WTC11 (cell line): ENCODE data around the gene MPDZ. TPM values are rescaled to one million over a fixed set of nuclear protein-coding genes. Genes with fewer than 3 reads are reported as not detected.

Source experiments
- ATAC-seq: fragments of 200-7000 bp; cut with Tn5 transposase; 2 replicates; pipeline ENCODE4 v1.10.0; 2021; ENCODE audit warnings: mild to moderate bottlenecking, moderate library complexity
- CTCF ChIA-PET: fragments of 300-600 bp; sonication (Branson Sonifier 250); formaldehyde crosslinking; loops from one replicate; lab custom pipeline; 2021; ENCODE audit warnings: antibody characterized with exemption; lab: Charles Lee
- POLR2A ChIA-PET: fragments of 350-600 bp; sonication (Branson Sonifier 250); formaldehyde crosslinking; loops from one replicate; lab custom pipeline; 2021; ENCODE audit warnings: antibody characterized with exemption; lab: Charles Lee
- DNase-seq: peaks from one replicate; pipeline ENCODE4 v3.0.0; 2021; ENCODE audit warnings: low spot score
- H3K27ac Mint-ChIP-seq: 2 replicates; pipeline ENCODE4 v1.8.0; 2021; ENCODE audit warnings: mixed read lengths
- H3K27me3 Mint-ChIP-seq: 2 replicates; pipeline ENCODE4 v1.8.0; 2021; ENCODE audit warnings: low read depth, mild to moderate bottlenecking, moderate library complexity, mixed read lengths
- H3K36me3 Mint-ChIP-seq: 2 replicates; pipeline ENCODE4 v1.8.0; 2021; ENCODE audit warnings: mixed read lengths
- H3K4me1 Mint-ChIP-seq: 2 replicates; pipeline ENCODE4 v1.8.0; 2022; ENCODE audit warnings: mixed read lengths
- H3K4me3 Mint-ChIP-seq: 2 replicates; pipeline ENCODE4 v1.8.0; 2021; ENCODE audit warnings: mild to moderate bottlenecking, moderate library complexity, mixed read lengths
- H3K9me3 Mint-ChIP-seq: 2 replicates; pipeline ENCODE4 v1.8.0; 2021; ENCODE audit warnings: mixed read lengths
- FOXP1 ChIP-seq: sonication (generic); formaldehyde crosslinking; IDR thresholded peaks from 2 replicates; pipeline ENCODE4 v1.8.0; 2022; ENCODE audit warnings: missing genetic modification reagents, mild to moderate bottlenecking, moderate library complexity, borderline replicate concordance
- HMGA2 ChIP-seq: fragments of 250-450 bp; sonication (Bioruptor Pico); IDR thresholded peaks from 2 replicates; pipeline ENCODE4 v1.4.0; 2021; ENCODE audit warnings: mild to moderate bottlenecking, moderate library complexity
- KAT7 ChIP-seq: sonication (generic); formaldehyde crosslinking; IDR thresholded peaks from 2 replicates; pipeline ENCODE4 v1.8.1; 2023; ENCODE audit warnings: missing genetic modification reagents, mild to moderate bottlenecking, borderline replicate concordance
- MYBL2 ChIP-seq: sonication (generic); formaldehyde crosslinking; IDR thresholded peaks from 2 replicates; pipeline ENCODE4 v1.8.1; 2023; ENCODE audit warnings: mild to moderate bottlenecking, moderate library complexity, missing genetic modification reagents
- NFATC4 ChIP-seq: fragments of 250-450 bp; sonication (Bioruptor Pico); IDR thresholded peaks from 2 replicates; pipeline ENCODE4 v1.9.0; 2021; ENCODE audit warnings: mild to moderate bottlenecking
- OVOL2 ChIP-seq: fragments of 250-450 bp; sonication (Bioruptor Pico); IDR thresholded peaks from 2 replicates; pipeline ENCODE4 v1.9.0; 2021; ENCODE audit warnings: mild to moderate bottlenecking, borderline replicate concordance
- SP1 ChIP-seq: sonication (generic); formaldehyde crosslinking; conservative IDR thresholded peaks from 2 replicates; pipeline ENCODE4 v1.8.1; 2022; ENCODE audit warnings: missing genetic modification reagents
- ZNF423 ChIP-seq: fragments of 250-450 bp; sonication (Bioruptor Pico); IDR thresholded peaks from 2 replicates; pipeline ENCODE4 v2.1.2; 2022; ENCODE audit warnings: mild to moderate bottlenecking, moderate library complexity
- ZNF671 ChIP-seq: fragments of 250-450 bp; sonication (Bioruptor Pico); IDR thresholded peaks from 2 replicates; pipeline ENCODE4 v1.8.0; 2021; ENCODE audit warnings: mild to moderate bottlenecking
- total RNA-seq: library from RNA; stranded (reverse); gene quantifications from 3 replicates; pipeline ENCODE4 v1.2.3, GENCODE V29; 2021
- TF ChIP-seq, protein P1 (sequence below): sonication (generic); formaldehyde crosslinking; IDR thresholded peaks from 2 replicates; pipeline ENCODE4 v1.8.1; 2023; ENCODE audit warnings: mild to moderate bottlenecking, missing genetic modification reagents
- TF ChIP-seq, protein P2 (sequence below): sonication (generic); formaldehyde crosslinking; IDR thresholded peaks from 2 replicates; pipeline ENCODE4 v1.8.1; 2022; ENCODE audit warnings: mild to moderate bottlenecking, missing genetic modification reagents, moderate library complexity, borderline replicate concordance
- TF ChIP-seq, protein P3 (sequence below): sonication (generic); formaldehyde crosslinking; IDR thresholded peaks from 2 replicates; pipeline ENCODE4 v1.8.0; 2022; ENCODE audit warnings: mild to moderate bottlenecking, missing genetic modification reagents
- TF ChIP-seq, protein P4 (sequence below): sonication (generic); formaldehyde crosslinking; IDR thresholded peaks from 2 replicates; pipeline ENCODE4 v1.8.1; 2023; ENCODE audit warnings: mild to moderate bottlenecking, moderate library complexity, missing genetic modification reagents
- TF ChIP-seq, protein P5 (sequence below): sonication (generic); formaldehyde crosslinking; conservative IDR thresholded peaks from 2 replicates; pipeline ENCODE4 v1.8.1; 2022; ENCODE audit warnings: mild to moderate bottlenecking, missing genetic modification reagents
- TF ChIP-seq, protein P6 (sequence below): fragments of 250-450 bp; sonication (Bioruptor Pico); IDR thresholded peaks from 2 replicates; pipeline ENCODE4 v1.9.0; 2021; ENCODE audit warnings: moderate library complexity, mild to moderate bottlenecking, inconsistent platforms, borderline replicate concordance

The MPDZ gene
- total RNA-seq, 1 experiment from 2014 or later = 38.5 TPM

DNA sequence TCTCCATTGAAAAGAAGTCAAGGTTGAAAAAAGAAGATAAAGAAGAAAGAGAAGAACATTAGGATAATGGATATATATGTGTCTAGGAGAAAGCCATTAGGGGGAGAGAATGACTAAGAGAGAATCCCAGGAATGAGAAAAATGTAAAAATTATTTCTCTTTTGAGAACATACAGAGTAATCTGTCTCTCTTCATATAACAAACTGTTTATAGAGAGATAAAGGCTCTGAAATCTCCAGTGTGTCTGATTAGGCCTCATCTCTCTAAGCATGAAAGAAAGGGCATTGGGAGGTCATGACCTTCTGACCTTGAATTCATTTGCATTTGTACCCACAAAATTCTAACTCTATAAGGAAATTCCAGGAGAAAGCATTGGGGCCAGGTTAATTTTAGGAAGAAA is 3.5 kb upstream of the MPDZ start (continued):
- TF ChIP-seq KAT7 (CRISPR knock-in tag) = no peak
- TF ChIP-seq, protein P1, sequence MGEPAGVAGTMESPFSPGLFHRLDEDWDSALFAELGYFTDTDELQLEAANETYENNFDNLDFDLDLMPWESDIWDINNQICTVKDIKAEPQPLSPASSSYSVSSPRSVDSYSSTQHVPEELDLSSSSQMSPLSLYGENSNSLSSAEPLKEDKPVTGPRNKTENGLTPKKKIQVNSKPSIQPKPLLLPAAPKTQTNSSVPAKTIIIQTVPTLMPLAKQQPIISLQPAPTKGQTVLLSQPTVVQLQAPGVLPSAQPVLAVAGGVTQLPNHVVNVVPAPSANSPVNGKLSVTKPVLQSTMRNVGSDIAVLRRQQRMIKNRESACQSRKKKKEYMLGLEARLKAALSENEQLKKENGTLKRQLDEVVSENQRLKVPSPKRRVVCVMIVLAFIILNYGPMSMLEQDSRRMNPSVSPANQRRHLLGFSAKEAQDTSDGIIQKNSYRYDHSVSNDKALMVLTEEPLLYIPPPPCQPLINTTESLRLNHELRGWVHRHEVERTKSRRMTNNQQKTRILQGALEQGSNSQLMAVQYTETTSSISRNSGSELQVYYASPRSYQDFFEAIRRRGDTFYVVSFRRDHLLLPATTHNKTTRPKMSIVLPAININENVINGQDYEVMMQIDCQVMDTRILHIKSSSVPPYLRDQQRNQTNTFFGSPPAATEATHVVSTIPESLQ (CRISPR knock-in tag) = no peak

DNA sequence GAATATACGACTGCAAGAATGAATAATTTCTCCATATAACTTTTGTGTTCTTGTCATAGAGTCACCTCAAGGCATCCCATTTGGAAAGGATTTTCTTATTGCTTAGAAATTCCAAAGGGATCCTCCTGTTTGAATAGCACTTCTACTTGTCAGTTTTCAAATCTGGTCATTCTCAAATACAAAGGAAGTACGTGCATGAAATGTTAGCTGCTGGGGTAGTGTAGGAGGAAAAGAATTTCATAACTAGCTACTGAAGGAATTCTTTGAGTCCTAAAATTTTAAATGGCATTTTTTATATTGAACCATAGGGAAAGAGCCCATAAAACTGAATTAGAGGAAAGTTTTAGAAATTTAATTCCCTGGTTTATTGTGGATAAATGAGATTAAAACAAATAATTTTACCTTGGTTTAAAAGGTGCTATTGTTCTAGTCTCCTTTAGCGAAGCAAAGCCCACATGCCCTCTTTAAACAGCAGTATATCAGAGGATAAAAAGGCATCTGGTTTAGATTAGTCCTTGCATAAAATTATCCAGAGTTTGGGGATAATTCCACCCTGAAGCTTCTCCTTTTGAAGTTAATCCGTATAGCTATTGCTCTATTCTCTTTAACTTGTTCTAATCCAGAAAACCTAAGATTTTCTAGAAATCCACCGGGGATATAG is 2.0 kb upstream of the MPDZ start:
- no peak for ATAC-seq
- no peak for TF ChIP-seq NFATC4
- TF ChIP-seq, protein P2, sequence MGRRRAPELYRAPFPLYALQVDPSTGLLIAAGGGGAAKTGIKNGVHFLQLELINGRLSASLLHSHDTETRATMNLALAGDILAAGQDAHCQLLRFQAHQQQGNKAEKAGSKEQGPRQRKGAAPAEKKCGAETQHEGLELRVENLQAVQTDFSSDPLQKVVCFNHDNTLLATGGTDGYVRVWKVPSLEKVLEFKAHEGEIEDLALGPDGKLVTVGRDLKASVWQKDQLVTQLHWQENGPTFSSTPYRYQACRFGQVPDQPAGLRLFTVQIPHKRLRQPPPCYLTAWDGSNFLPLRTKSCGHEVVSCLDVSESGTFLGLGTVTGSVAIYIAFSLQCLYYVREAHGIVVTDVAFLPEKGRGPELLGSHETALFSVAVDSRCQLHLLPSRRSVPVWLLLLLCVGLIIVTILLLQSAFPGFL = no peak
- TF ChIP-seq, all 79 proteins: peak for 0
- Mint-ChIP-seq H3K27me3 (no peaks in the 10 kb centered on the region), H3K9me3 (no peaks in the 10 kb centered on the region), H3K27ac (no peak overlapping the region), H3K4me3 (no peak overlapping the region), H3K36me3 (no peaks in the 10 kb centered on the region), H3K4me1 (peaks cover 13% of the 10 kb centered on the region)
- CTCF ChIA-PET = no interaction called here
- DNase-seq = no peak
- POLR2A ChIA-PET = no interaction called here

DNA sequence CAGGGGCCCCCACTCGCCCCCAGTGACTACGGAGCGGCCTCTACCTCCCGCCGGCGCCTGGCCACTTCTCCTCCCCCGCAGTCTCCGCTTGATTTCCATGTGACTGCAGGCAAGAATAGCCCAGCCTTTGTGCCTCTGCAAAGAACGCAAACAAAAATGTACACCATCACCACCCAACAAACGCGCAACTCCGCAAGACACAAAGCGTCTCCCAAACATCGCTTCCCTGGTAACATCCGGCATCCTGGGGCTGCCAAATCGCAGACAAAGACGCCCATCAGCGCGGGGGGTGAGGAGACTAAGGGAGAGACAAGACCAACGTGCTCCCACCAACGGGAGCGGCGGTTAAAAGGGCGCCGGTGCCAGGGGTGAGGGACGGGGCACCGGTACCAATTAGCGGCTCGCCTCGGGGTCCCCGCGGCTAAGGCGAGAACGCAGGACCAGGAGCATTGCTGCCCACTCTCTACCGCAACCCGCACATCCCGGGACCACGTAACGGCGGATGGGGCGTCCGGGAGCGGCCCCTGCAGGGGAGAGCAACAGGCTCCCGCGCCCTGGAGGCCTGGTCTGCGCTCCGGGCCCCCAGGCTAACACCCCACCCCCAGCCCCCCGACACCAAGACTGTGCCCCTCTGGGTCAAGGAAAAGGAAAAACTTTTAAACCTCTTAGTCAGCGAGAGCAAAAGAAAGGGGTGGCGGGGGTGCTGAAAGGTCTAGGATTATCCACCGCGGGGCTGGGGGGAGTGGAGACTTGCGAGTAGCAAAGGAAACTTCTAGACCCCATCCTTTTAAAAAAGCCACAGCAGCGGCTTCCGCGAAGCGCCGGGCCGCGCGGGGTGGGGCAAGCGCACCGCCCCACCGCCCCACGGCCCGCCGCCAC is 885 bp downstream of the MPDZ start:
- peak; percentile 31 for ATAC-seq
- DNase-seq = peak; percentile 44
- peak overlapping the region; percentile 85 for H3K27ac Mint-ChIP-seq
- no peaks in the 10 kb centered on the region for H3K9me3 Mint-ChIP-seq
- no peaks in the 10 kb centered on the region for H3K36me3 Mint-ChIP-seq
- TF ChIP-seq SP1 (CRISPR knock-in tag) = peak; percentile 45; the same call in 1 of the 2 replicates
- TF ChIP-seq HMGA2 (CRISPR knock-in tag) = no peak
- TF ChIP-seq FOXP1 = peak; percentile 37; the same call in 1 of the 2 replicates
- peak; percentile 70 for TF ChIP-seq ZNF423 (CRISPR knock-in tag)
- TF ChIP-seq, protein P3, sequence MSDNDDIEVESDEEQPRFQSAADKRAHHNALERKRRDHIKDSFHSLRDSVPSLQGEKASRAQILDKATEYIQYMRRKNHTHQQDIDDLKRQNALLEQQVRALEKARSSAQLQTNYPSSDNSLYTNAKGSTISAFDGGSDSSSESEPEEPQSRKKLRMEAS = peak; percentile 44; the same call in 1 of the 2 replicates
- H3K4me1 Mint-ChIP-seq = peaks cover 22% of the 10 kb centered on the region
- ChIA-PET CTCF (no interaction called here), POLR2A (no interaction called here)
- no peaks in the 10 kb centered on the region for H3K27me3 Mint-ChIP-seq
- H3K4me3 Mint-ChIP-seq = peak overlapping the region; percentile 95

DNA sequence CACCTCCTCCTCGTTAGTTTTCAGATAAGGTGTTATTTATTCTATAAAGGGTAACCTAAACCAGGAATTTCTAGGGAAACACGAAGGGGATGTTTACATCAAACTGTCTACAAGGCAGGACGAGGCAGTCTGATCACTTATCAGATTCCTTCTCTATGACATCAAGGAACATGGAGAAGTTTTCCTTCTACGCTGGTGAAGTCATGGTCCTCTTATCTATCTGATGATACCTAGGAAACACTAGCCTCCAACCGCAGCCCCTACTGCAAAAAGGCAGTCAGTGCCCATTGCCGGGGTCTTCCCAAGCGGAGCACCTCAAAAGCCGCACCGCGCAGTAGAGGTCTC is 1.5 kb downstream of the MPDZ start:
- no peak for TF ChIP-seq ZNF671 (CRISPR knock-in tag)
- no peak for TF ChIP-seq OVOL2
- TF ChIP-seq, protein P4, sequence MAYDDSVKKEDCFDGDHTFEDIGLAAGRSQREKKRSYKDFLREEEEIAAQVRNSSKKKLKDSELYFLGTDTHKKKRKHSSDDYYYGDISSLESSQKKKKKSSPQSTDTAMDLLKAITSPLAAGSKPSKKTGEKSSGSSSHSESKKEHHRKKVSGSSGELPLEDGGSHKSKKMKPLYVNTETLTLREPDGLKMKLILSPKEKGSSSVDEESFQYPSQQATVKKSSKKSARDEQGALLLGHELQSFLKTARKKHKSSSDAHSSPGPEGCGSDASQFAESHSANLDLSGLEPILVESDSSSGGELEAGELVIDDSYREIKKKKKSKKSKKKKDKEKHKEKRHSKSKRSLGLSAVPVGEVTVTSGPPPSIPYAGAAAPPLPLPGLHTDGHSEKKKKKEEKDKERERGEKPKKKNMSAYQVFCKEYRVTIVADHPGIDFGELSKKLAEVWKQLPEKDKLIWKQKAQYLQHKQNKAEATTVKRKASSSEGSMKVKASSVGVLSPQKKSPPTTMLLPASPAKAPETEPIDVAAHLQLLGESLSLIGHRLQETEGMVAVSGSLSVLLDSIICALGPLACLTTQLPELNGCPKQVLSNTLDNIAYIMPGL (CRISPR knock-in tag) = no peak
- TF ChIP-seq, protein P5, sequence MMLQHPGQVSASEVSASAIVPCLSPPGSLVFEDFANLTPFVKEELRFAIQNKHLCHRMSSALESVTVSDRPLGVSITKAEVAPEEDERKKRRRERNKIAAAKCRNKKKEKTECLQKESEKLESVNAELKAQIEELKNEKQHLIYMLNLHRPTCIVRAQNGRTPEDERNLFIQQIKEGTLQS (CRISPR knock-in tag) = no peak
- TF ChIP-seq, protein P6, sequence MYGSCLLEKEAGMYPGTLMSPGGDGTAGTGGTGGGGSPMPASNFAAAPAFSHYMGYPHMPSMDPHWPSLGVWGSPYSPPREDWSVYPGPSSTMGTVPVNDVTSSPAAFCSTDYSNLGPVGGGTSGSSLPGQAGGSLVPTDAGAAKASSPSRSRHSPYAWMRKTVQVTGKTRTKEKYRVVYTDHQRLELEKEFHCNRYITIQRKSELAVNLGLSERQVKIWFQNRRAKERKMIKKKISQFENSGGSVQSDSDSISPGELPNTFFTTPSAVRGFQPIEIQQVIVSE (CRISPR knock-in tag) = no peak
- no peak for TF ChIP-seq MYBL2 (CRISPR knock-in tag)
- Mint-ChIP-seq H3K27me3 (no peaks in the 10 kb centered on the region), H3K36me3 (no peaks in the 10 kb centered on the region), H3K9me3 (no peaks in the 10 kb centered on the region), H3K4me3 (peak overlapping the region; percentile 95), H3K4me1 (peaks cover 22% of the 10 kb centered on the region), H3K27ac (no peak overlapping the region)
- no peak for ATAC-seq
- POLR2A ChIA-PET = no interaction called here
- DNase-seq = no peak
- CTCF ChIA-PET = no interaction called here
